T-helper 17 cell (primary cell): ENCODE data around the gene TPD52L1. TPM values are rescaled to one million over a fixed set of nuclear protein-coding genes. Genes with fewer than 3 reads are reported as not detected.
A peak's percentile ranks its signal among the peaks of the same experiment; 100 is the strongest.
"Not testable (repeated sequence)": the region's sequence is repeated elsewhere in the genome, so short reads cannot be mapped to it uniquely, and the experiment has no call there.

Source experiments
- ATAC-seq: fragments of 150-1000 bp; cut with Tn5 transposase; 2 replicates; pipeline ENCODE4 v1.10.0; 2021; ENCODE audit warnings: mild to moderate bottlenecking, moderate library complexity
- DNase-seq, 3 donors: peaks; one replicate each; pipeline versions ENCODE4 v3.0.0 to v3.0.0-alpha.2; 2020 to 2021
- H3K9me3 ChIP-seq: one replicate; pipeline ENCODE4 v1.7.0; 2013; ENCODE audit warnings: low read length, mild to moderate bottlenecking; ENCODE audit not compliant: control insufficient read depth, poor library complexity, severe bottlenecking
- H3K27ac Mint-ChIP-seq: one replicate; pipeline ENCODE4 v1.8.0; 2022; ENCODE audit warnings: mild to moderate bottlenecking, moderate library complexity, mixed read lengths
- H3K27me3 Mint-ChIP-seq: one replicate; pipeline ENCODE4 v1.8.0; 2022; ENCODE audit warnings: mixed read lengths
- H3K36me3 Mint-ChIP-seq: one replicate; pipeline ENCODE4 v1.8.0; 2022; ENCODE audit warnings: low read depth, mixed read lengths
- H3K4me1 Mint-ChIP-seq: one replicate; pipeline ENCODE4 v1.8.0; 2022; ENCODE audit warnings: mild to moderate bottlenecking, mixed read lengths
- H3K4me3 Mint-ChIP-seq: one replicate; pipeline ENCODE4 v1.8.0; 2022; ENCODE audit warnings: mild to moderate bottlenecking, moderate library complexity, mixed read lengths
- total RNA-seq, 4 donors: library from RNA in 2 of 4; stranded (reverse) in 2 of 4; gene quantifications; one replicate each; pipeline ENCODE4 v1.2.3 and lab custom pipeline; 2022 to 2026

TPD52L1 gene
- total RNA-seq, 2 donors from 2014 or later = not detected

- peaks cover 47% of the 10 kb centered on the region for H3K27me3 Mint-ChIP-seq
- DNase-seq (no peak), ATAC-seq (no peak)
- H3K36me3 Mint-ChIP-seq = peaks cover 2% of the 10 kb centered on the region
- no peaks in the 10 kb centered on the region for H3K9me3 ChIP-seq
- no peak overlapping the region for H3K27ac Mint-ChIP-seq
- no peaks in the 10 kb centered on the region for H3K4me1 Mint-ChIP-seq
- H3K4me3 Mint-ChIP-seq = no peak overlapping the region
Measured at GRCh38 chr6:125123051-125123450, 30.5 kb upstream of the TPD52L1 start.

- peaks cover 47% of the 10 kb centered on the region for H3K27me3 Mint-ChIP-seq
- DNase-seq (no peak), ATAC-seq (no peak)
- no peaks in the 10 kb centered on the region for H3K4me1 Mint-ChIP-seq
- no peaks in the 10 kb centered on the region for H3K9me3 ChIP-seq
- no peak overlapping the region for H3K4me3 Mint-ChIP-seq
- peaks cover 2% of the 10 kb centered on the region for H3K36me3 Mint-ChIP-seq
- no peak overlapping the region for H3K27ac Mint-ChIP-seq
Measured at GRCh38 chr6:125123468-125124048, 30.0 kb upstream of the TPD52L1 start.

GRCh38 chr6:125124049-125124669 lies 29.4 kb upstream of the TPD52L1 start:
- no peak overlapping the region for H3K4me3 Mint-ChIP-seq
- peaks cover 50% of the 10 kb centered on the region for H3K27me3 Mint-ChIP-seq
- no peak overlapping the region for H3K27ac Mint-ChIP-seq
- no peak for DNase-seq
- H3K36me3 Mint-ChIP-seq = peaks cover 2% of the 10 kb centered on the region
- H3K9me3 ChIP-seq = no peaks in the 10 kb centered on the region
- ATAC-seq = no peak
- H3K4me1 Mint-ChIP-seq = no peaks in the 10 kb centered on the region

- H3K4me1 Mint-ChIP-seq, H3K9me3 ChIP-seq, ATAC-seq, H3K36me3 Mint-ChIP-seq, H3K4me3 Mint-ChIP-seq, H3K27ac Mint-ChIP-seq, DNase-seq: not testable (repeated sequence)
- peaks cover 46% of the 10 kb centered on the region for H3K27me3 Mint-ChIP-seq
Measured at GRCh38 chr6:125125856-125126255, 27.7 kb upstream of the TPD52L1 start.

- ATAC-seq (no peak), DNase-seq (no peak)
- no peaks in the 10 kb centered on the region for H3K4me1 Mint-ChIP-seq
- H3K27ac Mint-ChIP-seq = no peak overlapping the region
- no peaks in the 10 kb centered on the region for H3K9me3 ChIP-seq
- H3K27me3 Mint-ChIP-seq = peaks cover 20% of the 10 kb centered on the region
- H3K36me3 Mint-ChIP-seq = no peaks in the 10 kb centered on the region
- H3K4me3 Mint-ChIP-seq = no peak overlapping the region
Measured at GRCh38 chr6:125129354-125129753, 24.2 kb upstream of the TPD52L1 start.

GRCh38 chr6:125132058-125132457 lies 21.5 kb upstream of the TPD52L1 start:
- Mint-ChIP-seq H3K36me3 (no peaks in the 10 kb centered on the region), H3K27ac (no peak overlapping the region), H3K27me3 (peaks cover 11% of the 10 kb centered on the region), H3K4me1 (no peaks in the 10 kb centered on the region), H3K4me3 (no peak overlapping the region)
- ATAC-seq (no peak), DNase-seq (no peak)
- H3K9me3 ChIP-seq = no peaks in the 10 kb centered on the region

GRCh38 chr6:125136378-125136777 lies 17.2 kb upstream of the TPD52L1 start:
- H3K27ac Mint-ChIP-seq = no peak overlapping the region
- peaks cover 4% of the 10 kb centered on the region for H3K27me3 Mint-ChIP-seq
- H3K9me3 ChIP-seq = no peaks in the 10 kb centered on the region
- no peaks in the 10 kb centered on the region for H3K4me1 Mint-ChIP-seq
- no peaks in the 10 kb centered on the region for H3K36me3 Mint-ChIP-seq
- DNase-seq (no peak), ATAC-seq (no peak)
- no peak overlapping the region for H3K4me3 Mint-ChIP-seq

GRCh38 chr6:125138083-125138482 lies 15.5 kb upstream of the TPD52L1 start:
- DNase-seq = no peak
- Mint-ChIP-seq H3K36me3 (no peaks in the 10 kb centered on the region), H3K27me3 (peaks cover 4% of the 10 kb centered on the region), H3K27ac (peak overlapping the region; percentile 51), H3K4me3 (no peak overlapping the region), H3K4me1 (no peaks in the 10 kb centered on the region)
- ATAC-seq = no peak
- no peaks in the 10 kb centered on the region for H3K9me3 ChIP-seq

GRCh38 chr6:125140808-125141207 lies 12.8 kb upstream of the TPD52L1 start:
- no peaks in the 10 kb centered on the region for H3K4me1 Mint-ChIP-seq
- no peak for DNase-seq
- ATAC-seq = no peak
- no peak overlapping the region for H3K4me3 Mint-ChIP-seq
- no peaks in the 10 kb centered on the region for H3K36me3 Mint-ChIP-seq
- peaks cover 15% of the 10 kb centered on the region for H3K27me3 Mint-ChIP-seq
- no peak overlapping the region for H3K27ac Mint-ChIP-seq
- no peaks in the 10 kb centered on the region for H3K9me3 ChIP-seq

- no peak overlapping the region for H3K27ac Mint-ChIP-seq
- ATAC-seq (no peak), DNase-seq (no peak)
- H3K9me3 ChIP-seq = no peaks in the 10 kb centered on the region
- H3K36me3 Mint-ChIP-seq = no peaks in the 10 kb centered on the region
- H3K27me3 Mint-ChIP-seq = peaks cover 25% of the 10 kb centered on the region
- no peak overlapping the region for H3K4me3 Mint-ChIP-seq
- no peaks in the 10 kb centered on the region for H3K4me1 Mint-ChIP-seq
Measured at GRCh38 chr6:125142618-125143017, 11.0 kb upstream of the TPD52L1 start.

- Mint-ChIP-seq H3K36me3 (no peaks in the 10 kb centered on the region), H3K4me1 (no peaks in the 10 kb centered on the region), H3K4me3 (no peak overlapping the region), H3K27me3 (peaks cover 40% of the 10 kb centered on the region), H3K27ac (no peak overlapping the region)
- ATAC-seq (no peak), DNase-seq (no peak)
- H3K9me3 ChIP-seq = no peaks in the 10 kb centered on the region
Measured at GRCh38 chr6:125144822-125145221, 8.8 kb upstream of the TPD52L1 start.

- no peak overlapping the region for H3K4me3 Mint-ChIP-seq
- no peaks in the 10 kb centered on the region for H3K36me3 Mint-ChIP-seq
- no peak for DNase-seq
- H3K27me3 Mint-ChIP-seq = peaks cover 56% of the 10 kb centered on the region
- H3K27ac Mint-ChIP-seq = no peak overlapping the region
- no peaks in the 10 kb centered on the region for H3K4me1 Mint-ChIP-seq
- ATAC-seq = no peak
- H3K9me3 ChIP-seq = no peaks in the 10 kb centered on the region
Measured at GRCh38 chr6:125149256-125150144, 4.1 kb upstream of the TPD52L1 start.

- DNase-seq = no peak
- Mint-ChIP-seq H3K4me3 (no peak overlapping the region), H3K4me1 (no peaks in the 10 kb centered on the region), H3K27me3 (peaks cover 61% of the 10 kb centered on the region), H3K36me3 (no peaks in the 10 kb centered on the region), H3K27ac (no peak overlapping the region)
- no peak for ATAC-seq
- no peaks in the 10 kb centered on the region for H3K9me3 ChIP-seq
Measured at GRCh38 chr6:125151700-125152099, 1.9 kb upstream of the TPD52L1 start.
